ENCODE data around the gene RALGPS2.

- TF ChIP-seq POLR2A (IDR thresholded peaks at IDR 0.05) (no peak), CTCF (IDR thresholded peaks at IDR 0.05) (no peak)
Measured at GRCh38 chr1:178821134-178821866, 96.3 kb downstream of the RALGPS2 start.
